Loucy (cell line): ENCODE results near the gene KIF4A.

Source experiments
- CTCF ChIP-seq: fragments of 200-600 bp; sonication (generic); conservative IDR thresholded peaks from 2 replicates; pipeline ENCODE4 v1.5.1; 2014; ENCODE audit warnings: mild to moderate bottlenecking, antibody characterized with exemption, low read length
- EZH2phosphoT487 ChIP-seq: fragments of 200-600 bp; IDR thresholded peaks from 2 replicates; pipeline ENCODE4 v1.6.1; 2018; ENCODE audit warnings: antibody characterized with exemption, mild to moderate bottlenecking, moderate library complexity, borderline replicate concordance

- TF ChIP-seq CTCF, result no peak
- no peak for TF ChIP-seq EZH2phosphoT487
Measured at GRCh38 chrX:70324326-70324725, 34.4 kb downstream of the KIF4A start.
